GM19455 (cell line): ENCODE data around the gene PIGW.

Experiments
- ATAC-seq: cut with Tn5 transposase; IDR thresholded peaks from one replicate; pipeline ENCODE4 v1.9.1; 2021; ENCODE audit not compliant: unreplicated experiment

Gene PIGW

GRCh38 chr17:36545077-36545464 lies 10.3 kb downstream of the PIGW start:
- peak; percentile 39 for ATAC-seq

- ATAC-seq, result peak; percentile 75
Measured at GRCh38 chr17:36545465-36546417, 11.0 kb downstream of the PIGW start.

GRCh38 chr17:36546418-36547093 lies 11.8 kb downstream of the PIGW start:
- ATAC-seq, result no peak

- no peak for ATAC-seq
Measured at GRCh38 chr17:36547776-36548175, 13.0 kb downstream of the PIGW start.

- no peak for ATAC-seq
Measured at GRCh38 chr17:36550491-36551417, 16.0 kb downstream of the PIGW start.

- no peak for ATAC-seq
Measured at GRCh38 chr17:36553459-36553858, 18.7 kb downstream of the PIGW start.

- ATAC-seq, result no peak
Measured at GRCh38 chr17:36566081-36566480, 31.3 kb downstream of the PIGW start.

- ATAC-seq, result no peak
Measured at GRCh38 chr17:36575028-36575427, 40.2 kb downstream of the PIGW start.

GRCh38 chr17:36576793-36577192 lies 42.0 kb downstream of the PIGW start:
- ATAC-seq, result no peak

- no peak for ATAC-seq
Measured at GRCh38 chr17:36578671-36579070, 43.9 kb downstream of the PIGW start.

GRCh38 chr17:36583787-36584186 lies 49.0 kb downstream of the PIGW start:
- ATAC-seq, result no peak

GRCh38 chr17:36586138-36586537 lies 51.4 kb downstream of the PIGW start:
- ATAC-seq, result no peak
